ENCODE results near the gene UBAP1L.
A peak's percentile ranks its signal among the peaks of the same experiment; 100 is the strongest.
"Not testable (repeated sequence)": the region's sequence is repeated elsewhere in the genome, so short reads cannot be mapped to it uniquely, and the experiment has no call there.

Gene UBAP1L

DNA sequence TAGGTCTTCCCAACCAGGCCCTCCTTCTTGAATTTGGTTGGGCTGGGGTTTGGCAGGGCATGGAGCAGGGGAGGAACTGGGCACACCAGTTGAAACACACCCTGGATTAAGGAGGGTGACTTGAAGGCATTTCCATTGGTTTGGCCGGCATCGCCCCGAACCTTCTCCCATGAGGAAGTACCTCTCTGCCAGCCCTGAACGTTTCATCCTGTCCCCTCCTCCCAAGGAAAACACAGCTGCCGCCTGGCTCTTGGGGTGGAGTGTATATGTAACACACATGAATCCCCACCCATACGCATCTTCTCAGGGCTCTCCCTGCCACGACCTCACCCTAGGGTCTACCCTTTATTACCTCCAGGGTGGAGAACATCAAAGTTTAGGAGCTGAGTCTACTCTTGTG is 14.6 kb downstream of the UBAP1L start:
- DNase-seq (ENCODE audit: low spot score) (no peak), FAIRE-seq (no peak)

DNA sequence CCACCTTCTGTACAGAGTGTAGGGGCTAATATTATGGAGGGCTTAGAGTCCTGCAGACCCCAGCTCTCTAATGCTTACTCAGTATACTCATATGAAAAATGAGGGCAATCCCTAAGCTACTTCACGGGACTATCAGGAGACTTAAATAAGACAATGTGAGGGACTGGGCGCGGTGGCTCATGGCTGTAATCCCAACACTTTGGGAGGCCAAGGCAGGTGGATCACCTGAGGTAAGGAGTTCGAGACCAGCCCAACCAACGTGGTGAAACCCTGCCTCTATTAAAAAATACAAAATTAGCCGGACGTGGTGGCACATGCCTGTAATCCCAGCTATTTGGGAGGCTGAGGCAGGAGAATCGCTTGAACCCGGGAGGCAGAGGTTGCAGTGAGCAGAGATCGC is 15.2 kb downstream of the UBAP1L start:
- not testable (repeated sequence) for FAIRE-seq; DNase-seq (ENCODE audit: low spot score)

DNA sequence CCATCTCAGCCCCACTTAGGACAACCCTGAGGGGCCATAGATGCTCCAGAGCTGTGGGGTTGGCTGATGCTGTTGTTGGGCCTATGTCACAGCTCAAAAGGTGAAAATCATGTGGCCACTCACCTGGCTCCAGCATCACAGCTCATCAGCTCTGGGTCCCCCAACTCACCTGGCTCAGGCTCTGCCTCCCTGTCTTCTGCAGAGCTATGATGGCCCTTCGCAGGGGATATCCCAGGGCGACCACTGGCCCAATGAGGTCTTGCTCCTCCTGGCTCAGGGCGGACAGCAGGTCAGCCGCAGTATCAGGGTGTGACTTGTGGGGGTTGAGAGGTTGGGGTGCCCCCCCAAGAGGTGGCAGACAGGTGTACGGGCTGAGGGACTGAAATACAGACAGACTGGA is 15.7 kb downstream of the UBAP1L start:
- FAIRE-seq (no peak), DNase-seq (ENCODE audit: low spot score) (no peak)

DNA sequence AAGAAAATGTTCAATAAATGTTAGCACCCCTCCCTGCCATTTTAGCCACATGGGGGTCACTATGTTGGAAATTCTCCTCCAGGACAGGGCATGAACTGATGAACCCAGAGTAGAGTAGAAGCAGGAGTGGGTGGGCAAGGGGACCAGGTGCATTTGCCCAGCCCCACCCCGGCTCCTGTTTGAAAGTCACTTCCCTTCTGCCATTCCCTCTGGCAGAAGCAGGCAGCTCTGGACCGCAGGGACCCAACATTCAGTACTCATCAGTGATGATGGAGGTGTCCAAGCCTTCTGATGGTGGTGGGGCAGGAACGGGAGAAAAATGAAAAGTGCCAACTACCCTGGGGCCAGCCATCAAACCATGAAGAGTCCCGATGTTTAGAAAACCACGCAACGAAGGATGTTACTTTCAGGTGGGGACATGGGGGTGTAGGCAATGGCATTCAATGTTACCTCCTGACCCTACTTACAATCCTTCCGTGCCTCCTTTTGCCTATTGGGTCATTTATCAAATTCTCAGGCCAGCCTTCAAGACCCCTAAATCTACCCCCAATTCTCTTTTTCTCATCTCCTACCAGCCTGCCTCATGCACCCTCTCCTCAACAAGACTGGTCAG is 17.2 kb downstream of the UBAP1L start:
- no peak for DNase-seq (ENCODE audit: low spot score)
- FAIRE-seq, result no peak

DNA sequence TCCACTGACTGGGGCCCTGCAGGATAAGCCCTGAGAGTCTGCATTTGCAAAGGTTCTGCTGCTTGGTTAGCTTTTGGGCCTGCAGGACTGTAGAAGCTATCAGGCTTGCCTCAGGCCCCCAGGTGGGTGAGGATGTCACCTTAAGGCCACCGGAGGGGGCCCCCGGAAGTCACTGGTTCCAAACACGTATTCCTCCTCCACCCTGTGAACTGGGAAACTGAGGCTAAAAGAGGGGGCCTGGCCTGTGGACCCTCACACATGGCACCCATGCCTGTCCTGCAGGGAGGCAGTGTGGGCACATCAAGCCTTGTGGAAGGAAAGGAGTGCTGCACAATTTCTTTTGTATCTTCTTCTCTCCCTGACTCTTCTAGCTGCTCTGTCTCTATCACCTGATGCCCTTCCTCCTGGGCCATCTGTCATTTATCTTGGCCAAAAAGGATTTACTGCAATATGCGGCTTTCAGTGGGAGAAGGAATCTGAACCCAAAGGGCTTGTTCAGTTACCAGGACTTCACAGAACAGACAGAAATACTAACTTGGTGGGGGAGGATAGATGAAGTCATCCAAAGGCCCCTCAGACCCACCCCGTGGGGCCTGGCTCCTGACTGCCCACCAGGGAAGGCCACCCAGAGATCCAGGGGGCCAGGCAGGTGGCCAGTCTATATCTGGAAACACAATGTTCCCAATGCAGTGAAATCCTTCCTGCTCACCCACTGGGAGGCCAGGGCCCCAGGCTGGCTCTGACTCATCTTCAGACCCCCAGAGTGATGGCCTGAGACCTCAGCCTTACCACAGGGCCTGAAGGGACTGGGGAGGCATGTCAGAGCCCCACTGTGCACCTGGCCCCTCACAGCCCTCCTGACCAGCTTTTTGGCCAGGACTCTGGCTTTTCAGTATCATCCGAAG is 18.3 kb downstream of the UBAP1L start:
- DNase-seq (ENCODE audit: low spot score), result no peak
- FAIRE-seq, result no peak

DNA sequence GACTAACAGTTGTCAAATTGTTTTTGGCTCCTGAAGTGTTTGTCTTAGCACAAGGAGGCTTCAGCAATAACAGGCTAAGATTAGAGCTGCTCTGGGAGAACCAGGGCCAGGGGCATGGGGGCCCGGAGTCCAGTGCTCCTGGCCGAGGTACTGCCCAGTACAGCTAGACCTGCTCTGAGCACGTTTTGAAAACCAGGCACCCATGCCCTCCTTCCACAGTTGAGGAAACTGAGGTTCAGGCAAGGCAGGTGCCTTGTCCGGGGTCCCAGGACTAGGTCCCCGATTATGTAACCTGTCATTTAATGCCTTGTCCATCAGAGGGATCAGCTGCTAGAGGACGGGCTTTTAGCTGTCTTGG is 19.3 kb downstream of the UBAP1L start:
- no peak for FAIRE-seq
- DNase-seq (ENCODE audit: low spot score), result no peak

DNA sequence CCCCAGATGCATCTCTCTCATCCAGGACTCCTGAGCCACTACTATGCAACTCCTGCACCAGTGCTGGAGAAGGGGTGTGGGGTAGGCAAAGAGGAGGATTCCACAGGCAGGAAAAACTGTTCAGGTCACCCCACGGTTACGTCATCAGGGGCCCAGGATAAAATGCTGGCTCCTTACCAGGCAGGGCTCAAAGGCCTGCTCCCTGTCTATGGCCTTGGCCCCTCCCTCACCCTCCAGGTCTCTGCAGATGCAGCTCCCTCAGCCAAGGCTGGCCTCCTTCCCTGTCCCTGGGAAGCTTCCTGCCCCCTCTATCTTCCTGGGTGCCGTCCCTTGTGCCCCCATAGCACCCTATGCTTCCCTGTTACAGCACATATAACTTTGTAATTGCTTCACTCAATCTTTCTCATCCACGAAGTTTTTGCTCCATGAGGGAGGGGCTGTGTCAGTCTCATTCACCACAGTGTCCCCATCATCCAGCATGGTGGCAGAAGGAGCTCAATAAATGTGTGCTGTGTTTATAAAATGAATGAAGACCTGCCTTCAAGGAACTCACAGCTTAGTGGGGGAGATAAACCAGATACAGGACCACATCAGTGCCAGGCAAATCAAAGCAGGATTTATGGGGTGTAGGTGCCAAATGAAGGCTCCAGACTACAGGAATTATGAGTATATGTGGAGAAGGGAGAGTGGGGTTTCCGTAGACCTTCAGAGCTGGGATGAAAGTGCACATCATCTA is 19.8 kb downstream of the UBAP1L start:
- no peak for FAIRE-seq
- no peak for DNase-seq (ENCODE audit: low spot score)

DNA sequence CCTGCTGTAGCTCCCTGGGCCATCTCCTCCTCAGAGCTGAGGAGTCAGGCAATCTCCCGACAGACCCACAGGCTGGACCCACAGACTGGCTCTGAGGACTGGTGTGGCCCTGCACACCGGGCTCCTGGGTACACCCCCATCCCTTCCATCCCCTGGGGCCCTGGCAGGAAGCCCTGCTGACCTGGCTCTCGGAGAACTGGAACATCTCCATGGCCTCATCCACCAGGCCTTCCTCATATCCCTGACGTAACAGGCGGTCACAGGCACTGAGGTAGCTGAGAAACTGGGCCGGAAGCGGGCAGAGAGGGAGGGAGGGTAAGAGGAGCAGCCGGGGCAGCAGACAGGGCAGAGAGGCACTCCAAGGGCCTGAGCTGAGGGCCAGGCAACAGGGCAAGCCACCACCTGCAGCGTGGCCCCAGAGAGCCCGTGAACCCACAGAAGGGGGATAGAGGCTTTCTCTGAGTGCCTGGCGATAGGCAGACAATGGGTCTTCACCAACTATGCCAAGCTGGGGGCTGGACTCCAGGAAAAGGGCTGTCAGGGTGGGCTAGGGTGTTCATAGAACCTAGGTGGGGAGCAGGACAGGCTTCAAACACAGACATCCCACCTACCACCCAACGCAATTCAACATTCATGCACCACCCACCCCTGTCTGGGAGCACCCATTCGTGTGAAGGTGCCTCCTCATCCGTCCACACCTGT is 20.6 kb downstream of the UBAP1L start:
- no peak for FAIRE-seq
- no peak for DNase-seq (ENCODE audit: low spot score)

DNA sequence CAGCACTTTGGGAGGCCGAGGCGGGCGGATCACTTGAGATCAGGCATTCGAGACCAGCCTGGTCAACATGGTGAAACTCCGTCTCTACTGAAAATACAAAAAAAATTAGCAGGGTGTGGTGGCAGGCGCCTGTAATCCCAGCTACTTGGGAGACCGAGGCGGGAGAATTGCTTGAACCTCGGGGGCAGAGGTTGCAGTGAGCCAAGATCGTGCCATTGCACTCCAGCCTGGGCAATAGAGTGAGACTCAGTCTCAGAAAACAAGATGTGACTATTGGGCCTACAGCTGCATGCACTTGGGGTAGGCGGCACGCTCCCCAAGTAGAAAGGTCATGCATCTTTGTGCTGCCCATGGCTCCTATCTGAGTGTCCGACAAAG is 21.2 kb downstream of the UBAP1L start:
- not testable (repeated sequence) for FAIRE-seq; DNase-seq (ENCODE audit: low spot score)

DNA sequence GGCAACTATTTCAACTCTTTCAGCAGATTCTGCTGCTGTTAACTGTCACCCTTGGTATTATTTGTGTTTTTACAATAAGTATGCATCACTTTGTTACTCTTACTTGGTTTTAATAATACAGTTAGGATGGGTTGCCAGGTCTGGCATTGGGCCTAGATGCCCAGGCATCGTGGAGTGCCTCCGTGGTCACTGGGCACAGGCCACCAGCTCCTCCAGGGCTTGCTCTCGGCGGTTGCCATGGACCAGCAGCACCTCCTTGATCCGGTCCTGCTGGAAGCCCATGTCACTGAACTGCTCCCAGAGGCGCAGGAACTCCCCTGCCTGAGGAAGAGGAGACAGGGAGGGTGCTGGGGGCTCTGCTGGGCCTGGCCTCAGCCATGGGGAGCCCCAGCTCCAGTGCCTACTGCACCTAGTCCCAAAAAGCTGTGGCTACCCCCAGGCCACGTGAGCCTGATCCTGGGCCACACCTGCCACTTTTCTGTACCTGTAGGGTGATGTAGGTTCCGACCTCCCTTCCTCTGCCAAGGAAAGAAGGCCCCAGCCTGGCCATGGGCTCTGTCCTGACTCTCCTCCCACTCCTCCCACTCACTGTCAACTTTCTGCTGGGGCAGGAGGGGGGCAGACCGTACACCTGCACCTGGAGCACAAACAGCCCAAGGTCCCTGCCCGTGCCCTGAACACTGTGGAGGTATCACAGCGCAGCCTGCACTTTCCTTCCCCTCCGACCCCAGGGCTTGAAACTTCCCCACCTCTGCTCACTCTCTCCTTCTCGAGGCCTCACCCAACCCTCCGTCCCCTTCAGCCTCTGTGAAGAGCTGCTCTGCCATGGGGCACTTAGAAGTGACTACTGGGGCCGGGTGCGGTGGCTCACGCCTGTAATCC is 21.8 kb downstream of the UBAP1L start:
- no peak for FAIRE-seq

DNA sequence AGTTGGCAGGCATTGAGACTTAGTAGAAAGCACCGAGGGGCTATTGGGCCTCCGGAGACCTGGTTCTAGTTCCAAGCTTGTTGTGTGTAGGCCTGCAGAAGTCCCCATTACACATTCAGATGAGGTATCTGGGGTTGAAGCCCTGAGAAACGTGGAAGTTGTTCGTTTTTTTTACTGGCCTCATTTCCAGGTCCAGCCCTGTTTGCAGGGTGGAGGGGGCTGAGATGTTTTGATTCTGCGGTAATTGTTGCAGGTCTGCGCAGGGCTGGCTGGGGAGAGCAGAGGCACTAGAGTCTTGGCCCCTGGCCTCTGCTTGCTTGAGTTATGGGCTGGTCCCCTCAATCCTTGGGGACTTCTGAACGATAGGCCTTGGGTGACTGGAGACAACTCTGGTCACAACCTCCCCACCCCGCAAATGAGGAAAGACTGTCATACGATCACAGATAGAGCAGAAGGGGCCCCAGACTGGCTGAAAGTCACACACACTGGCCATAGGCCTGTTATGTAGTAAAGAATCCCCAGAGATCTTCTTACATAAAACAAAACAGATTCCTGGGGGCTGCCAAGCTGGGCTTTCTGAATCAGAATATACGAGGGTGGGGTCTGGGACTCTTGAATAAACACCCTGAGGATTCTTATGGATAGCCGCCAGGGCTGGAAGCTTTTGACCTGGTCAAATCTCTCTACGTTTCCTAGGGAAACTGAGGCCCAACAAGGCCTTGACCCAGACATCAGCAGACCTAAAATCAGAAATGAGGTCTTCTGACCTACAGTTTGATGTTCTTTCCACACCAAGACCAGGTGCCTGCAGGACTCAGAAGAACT is 22.8 kb downstream of the UBAP1L start:
- DNase-seq (ENCODE audit: low spot score), result no peak
- no peak for FAIRE-seq

More for the DNA sequence above, 21.8 kb downstream of the UBAP1L start:
- DNase-seq (ENCODE audit: low spot score), result no peak

DNA sequence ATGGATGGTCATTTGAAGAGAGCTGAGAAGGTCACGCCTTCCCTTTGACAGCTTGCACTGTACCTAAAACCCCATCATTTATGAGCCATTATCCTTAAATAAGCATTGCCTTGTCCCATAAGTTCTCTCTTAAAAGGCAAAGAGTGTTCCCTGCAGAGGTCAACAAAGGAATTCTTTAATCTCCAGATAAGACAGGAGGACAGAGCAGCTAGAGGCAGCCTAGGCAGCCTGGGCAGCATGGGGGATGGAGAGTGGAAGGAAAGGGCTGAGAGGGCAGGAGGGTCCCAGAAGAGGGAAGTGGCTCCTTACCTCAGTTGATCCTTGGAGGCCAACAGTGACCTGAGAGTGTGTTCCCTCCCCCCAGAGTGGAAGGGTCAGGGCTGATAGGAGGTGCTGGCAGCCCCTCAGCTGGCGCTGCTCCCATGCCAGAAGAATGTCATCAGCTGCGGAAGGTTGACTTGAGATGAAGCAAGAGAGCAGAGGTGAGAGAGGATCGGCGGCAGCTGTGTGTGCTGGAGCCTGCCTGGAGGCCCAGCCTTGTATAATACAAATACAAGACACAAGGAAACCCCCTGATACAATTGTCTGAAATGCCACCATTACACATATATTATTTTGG is 25.7 kb downstream of the UBAP1L start:
- FAIRE-seq, result no peak
- DNase-seq (ENCODE audit: low spot score), result no peak

DNA sequence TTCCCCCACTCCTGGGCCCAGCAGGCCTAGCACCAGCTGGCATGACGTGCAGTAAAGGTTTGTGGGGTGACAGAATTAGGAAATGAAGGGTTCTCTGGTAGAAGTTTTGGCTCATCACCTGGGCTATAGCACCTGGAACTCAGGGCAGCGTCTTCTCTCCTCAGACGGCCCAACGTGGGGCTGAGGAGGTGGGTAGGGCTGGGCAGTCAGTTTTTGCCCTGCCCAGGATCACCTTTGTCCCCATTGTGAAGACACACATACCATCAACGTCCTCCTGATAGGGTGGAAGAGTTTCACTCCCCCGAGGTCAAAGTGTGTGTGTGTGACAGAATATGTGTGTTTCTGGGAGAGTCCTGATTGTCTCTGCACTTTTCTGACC is 26.4 kb downstream of the UBAP1L start:
- no peak for DNase-seq (ENCODE audit: low spot score)
- FAIRE-seq, result no peak

DNA sequence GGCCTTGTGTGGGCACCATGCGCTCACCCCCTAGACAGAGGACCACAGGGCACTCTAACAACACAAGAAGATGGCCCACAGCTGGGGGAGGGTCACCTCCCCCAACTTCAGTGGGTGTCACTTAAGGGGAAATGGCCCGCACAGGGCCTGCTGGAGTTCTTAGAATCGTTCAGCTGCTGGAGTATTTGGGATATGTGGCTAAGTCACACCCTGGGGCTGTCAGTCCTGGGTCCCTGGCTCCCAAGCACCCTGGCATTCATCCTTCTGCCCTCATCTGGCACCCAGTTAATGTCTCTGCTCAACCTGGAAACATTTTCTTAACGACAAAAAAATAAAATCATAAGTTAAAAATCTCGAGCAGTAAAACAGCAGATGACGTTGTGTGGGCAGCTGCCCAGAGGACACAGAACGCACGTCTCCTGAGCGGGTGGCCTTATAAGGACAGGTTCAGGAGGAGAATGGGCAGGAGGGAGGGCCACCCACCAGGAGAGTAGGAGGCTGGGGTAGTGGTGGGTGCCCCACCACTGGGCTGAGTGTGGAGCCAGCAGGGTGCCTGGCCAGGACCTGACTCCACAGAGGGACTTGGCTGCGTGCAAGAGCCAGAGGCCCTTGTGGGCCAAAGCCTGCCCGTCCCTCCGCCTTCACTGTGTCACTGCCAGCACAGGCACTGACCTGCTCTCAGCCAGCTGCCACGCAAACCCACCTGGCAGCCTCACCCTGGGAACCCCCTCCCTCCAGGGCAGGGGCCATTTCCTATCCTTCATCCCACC is 26.9 kb downstream of the UBAP1L start:
- DNase-seq (ENCODE audit: low spot score) (no peak), FAIRE-seq (no peak)

DNA sequence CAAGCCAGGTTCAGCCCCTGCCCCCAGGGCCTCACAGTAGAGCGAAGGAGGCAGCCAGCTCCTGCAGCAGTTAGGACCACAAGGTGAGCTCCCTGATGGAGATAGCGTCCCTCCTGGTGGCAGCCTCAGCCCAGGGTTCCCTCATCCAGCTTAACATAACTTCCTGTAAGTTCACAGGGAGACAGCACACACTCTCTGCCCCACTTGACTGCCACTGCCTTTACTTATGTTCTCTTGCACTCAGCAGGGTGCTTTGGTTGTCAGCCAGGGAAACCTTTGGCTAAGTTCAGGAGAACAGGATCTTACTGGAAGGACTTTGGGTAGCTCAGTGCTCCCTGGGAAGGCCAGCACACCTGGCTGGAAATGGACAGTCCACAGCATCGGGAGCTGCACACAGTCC is 27.6 kb downstream of the UBAP1L start:
- DNase-seq (ENCODE audit: low spot score), result no peak
- FAIRE-seq, result no peak

DNA sequence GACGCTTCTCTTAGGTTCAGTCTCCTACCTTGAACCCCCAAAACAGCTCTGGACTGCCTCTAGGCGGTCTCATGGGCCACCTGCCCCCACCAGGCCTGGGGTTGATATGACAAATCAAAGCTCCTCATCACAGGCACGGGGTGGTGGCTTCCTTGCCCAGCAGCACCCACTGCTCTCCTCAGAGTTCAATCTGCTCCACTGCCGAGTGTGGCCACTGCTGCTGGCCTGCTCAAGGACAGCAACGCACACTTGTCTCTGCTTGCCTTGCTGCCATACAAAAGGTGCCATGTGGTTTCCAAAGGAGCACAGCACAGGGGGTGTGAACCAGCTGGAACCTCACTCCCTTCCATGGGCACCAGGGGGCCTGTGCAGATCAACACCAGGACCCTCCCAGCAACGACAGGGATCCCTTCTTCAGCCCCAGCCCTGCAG is 28.3 kb downstream of the UBAP1L start:
- no peak for DNase-seq (ENCODE audit: low spot score)
- no peak for FAIRE-seq

DNA sequence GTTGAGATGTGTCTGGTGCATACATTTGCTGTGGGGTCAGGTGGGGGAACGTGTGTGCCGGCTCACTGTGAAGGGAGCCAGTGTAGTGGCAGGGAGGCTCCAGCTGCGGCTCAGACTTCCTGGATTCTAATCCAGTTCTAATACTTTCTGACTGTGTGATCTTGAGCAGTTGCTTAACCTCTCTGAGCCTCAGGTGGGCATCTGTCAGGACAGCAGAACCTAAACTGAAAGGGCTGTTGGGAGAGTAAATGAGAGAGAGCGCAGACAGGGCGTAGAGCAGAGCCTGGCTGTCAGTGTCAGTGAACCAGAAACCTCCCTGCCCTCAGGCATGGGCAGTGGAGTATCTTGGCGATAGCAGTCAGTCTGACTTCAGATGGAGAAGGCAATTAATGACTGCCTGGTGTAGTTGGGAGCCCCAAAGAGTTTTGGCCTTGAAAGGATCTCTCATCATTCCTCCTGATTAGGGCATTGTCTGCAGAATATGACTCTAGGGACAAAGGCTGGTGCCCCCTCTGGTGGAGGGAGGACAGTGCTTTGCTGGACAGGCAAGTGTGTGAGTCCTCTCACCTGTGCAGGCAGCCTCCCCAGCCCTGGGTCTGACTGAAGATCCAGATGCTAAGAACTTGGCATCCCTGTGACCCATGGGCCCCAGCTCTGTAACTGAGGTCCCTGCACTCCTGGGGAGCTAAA is 28.9 kb downstream of the UBAP1L start:
- DNase-seq (ENCODE audit: low spot score) (peak; percentile 18), FAIRE-seq (no peak)

DNA sequence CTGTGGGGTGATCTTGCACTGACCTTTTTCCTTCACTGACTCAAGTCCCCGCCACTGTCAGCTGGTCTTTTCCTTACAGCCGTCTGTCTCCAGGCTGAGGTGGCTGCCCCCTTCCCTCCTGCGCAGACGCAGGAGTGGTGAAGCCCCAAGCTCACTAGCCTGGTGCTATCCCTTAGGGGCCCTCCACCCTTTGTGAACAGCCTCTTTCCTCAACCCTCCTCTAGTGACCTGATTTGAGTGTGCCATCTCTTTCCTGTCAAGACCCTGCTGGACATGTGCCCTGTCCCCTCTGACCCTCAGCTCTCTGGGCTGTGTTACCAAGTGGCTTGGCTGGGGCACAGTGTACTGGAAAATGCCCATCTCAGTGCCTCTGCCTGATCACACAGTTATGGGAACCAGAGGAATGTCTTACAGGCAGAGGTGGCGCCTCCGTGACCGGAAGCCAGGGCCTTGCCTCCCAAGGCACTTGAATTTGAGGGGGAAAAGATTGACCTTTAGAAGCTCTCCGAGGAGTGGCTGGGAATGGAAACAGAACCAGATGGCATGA is 29.7 kb downstream of the UBAP1L start:
- FAIRE-seq (no peak), DNase-seq (ENCODE audit: low spot score) (no peak)
